Measurements from ENCODE around the gene CSNK1A1L.

- no peak for TF ChIP-seq EZH2 (IDR thresholded peaks at IDR 0.05)
- no peak for TF ChIP-seq POLR2AphosphoS5 (IDR thresholded peaks at IDR 0.05; ENCODE audit: borderline replicate concordance, low read depth, low read length)
Measured at GRCh38 chr13:37094099-37094498, 11.4 kb downstream of the CSNK1A1L start.

All from SK-N-MC (cell line).